ENCODE measurements around the gene SDR42E2.

SDR42E2 gene

DNA sequence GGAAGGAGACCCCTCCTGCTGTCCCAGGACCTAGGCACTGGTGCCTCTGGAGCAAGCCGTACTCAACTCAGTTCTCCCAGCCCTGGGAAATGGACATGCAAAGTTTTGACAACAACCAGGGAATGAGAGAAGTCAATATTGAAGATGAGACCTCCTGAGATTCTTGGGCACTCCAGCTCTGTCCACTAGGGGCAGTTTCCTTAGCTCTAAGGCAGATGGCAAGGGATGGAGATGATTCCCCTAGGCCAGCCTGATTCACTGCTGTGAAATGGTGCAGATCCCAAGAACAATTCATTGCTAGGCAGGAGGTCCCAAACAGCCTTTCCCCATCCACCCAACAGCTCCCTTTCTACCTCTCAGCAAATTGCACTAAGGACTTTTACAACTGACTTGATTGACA lies 20.5 kb upstream of the SDR42E2 start:
- TF ChIP-seq ZNF341 (tag by site-specific recombination; IDR thresholded peaks at IDR 0.05; ENCODE audit: low read depth) (no peak), GLI4 (tag by site-specific recombination; IDR thresholded peaks at IDR 0.05) (no peak), ZNF658 (tag by site-specific recombination; IDR thresholded peaks at IDR 0.05) (no peak), SCRT2 (tag by site-specific recombination; IDR thresholded peaks at IDR 0.05) (no peak), YY1 (tag by site-specific recombination; IDR thresholded peaks at IDR 0.05) (no peak), ZNF521 (tag by site-specific recombination; IDR thresholded peaks at IDR 0.05) (no peak), TSHZ1 (tag by site-specific recombination; IDR thresholded peaks at IDR 0.05; ENCODE audit: borderline replicate concordance) (no peak), ZNF366 (tag by site-specific recombination; conservative IDR thresholded peaks at IDR 0.05) (no peak), ZNF394 (tag by site-specific recombination; IDR thresholded peaks at IDR 0.05; ENCODE audit: borderline replicate concordance) (no peak), ZNF292 (tag by site-specific recombination; IDR thresholded peaks at IDR 0.05; ENCODE audit: borderline replicate concordance, low read depth) (no peak), ZNF19 (tag by site-specific recombination; IDR thresholded peaks at IDR 0.05; ENCODE audit: low read depth) (no peak), ZNF701 (tag by site-specific recombination; IDR thresholded peaks at IDR 0.05) (no peak), ZNF555 (tag by site-specific recombination; conservative IDR thresholded peaks at IDR 0.05) (no peak), ZNF785 (tag by site-specific recombination; IDR thresholded peaks at IDR 0.05) (no peak), ZNF645 (tag by site-specific recombination; IDR thresholded peaks at IDR 0.05) (no peak), HOXD13 (CRISPR knock-in tag; IDR thresholded peaks at IDR 0.05; ENCODE audit: borderline replicate concordance) (no peak), ELK4 (IDR thresholded peaks at IDR 0.05; ENCODE audit: borderline replicate concordance, low read depth, low read length) (no peak)
- TF ChIP-seq, protein P1, sequence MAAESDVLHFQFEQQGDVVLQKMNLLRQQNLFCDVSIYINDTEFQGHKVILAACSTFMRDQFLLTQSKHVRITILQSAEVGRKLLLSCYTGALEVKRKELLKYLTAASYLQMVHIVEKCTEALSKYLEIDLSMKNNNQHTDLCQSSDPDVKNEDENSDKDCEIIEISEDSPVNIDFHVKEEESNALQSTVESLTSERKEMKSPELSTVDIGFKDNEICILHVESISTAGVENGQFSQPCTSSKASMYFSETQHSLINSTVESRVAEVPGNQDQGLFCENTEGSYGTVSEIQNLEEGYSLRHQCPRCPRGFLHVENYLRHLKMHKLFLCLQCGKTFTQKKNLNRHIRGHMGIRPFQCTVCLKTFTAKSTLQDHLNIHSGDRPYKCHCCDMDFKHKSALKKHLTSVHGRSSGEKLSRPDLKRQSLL (tag by site-specific recombination; IDR thresholded peaks at IDR 0.05) = no peak
- TF ChIP-seq, protein P2, sequence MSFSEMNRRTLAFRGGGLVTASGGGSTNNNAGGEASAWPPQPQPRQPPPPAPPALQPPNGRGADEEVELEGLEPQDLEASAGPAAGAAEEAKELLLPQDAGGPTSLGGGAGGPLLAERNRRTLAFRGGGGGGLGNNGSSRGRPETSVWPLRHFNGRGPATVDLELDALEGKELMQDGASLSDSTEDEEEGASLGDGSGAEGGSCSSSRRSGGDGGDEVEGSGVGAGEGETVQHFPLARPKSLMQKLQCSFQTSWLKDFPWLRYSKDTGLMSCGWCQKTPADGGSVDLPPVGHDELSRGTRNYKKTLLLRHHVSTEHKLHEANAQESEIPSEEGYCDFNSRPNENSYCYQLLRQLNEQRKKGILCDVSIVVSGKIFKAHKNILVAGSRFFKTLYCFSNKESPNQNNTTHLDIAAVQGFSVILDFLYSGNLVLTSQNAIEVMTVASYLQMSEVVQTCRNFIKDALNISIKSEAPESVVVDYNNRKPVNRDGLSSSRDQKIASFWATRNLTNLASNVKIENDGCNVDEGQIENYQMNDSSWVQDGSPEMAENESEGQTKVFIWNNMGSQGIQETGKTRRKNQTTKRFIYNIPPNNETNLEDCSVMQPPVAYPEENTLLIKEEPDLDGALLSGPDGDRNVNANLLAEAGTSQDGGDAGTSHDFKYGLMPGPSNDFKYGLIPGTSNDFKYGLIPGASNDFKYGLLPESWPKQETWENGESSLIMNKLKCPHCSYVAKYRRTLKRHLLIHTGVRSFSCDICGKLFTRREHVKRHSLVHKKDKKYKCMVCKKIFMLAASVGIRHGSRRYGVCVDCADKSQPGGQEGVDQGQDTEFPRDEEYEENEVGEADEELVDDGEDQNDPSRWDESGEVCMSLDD (tag by site-specific recombination; IDR thresholded peaks at IDR 0.05) = no peak
- POLR2A ChIA-PET = interaction anchor here (0.5 kb wide), 1 partner anchor 1368 kb away, joined by 3 read pairs; no protein-coding TSS in a partner anchor

More for the DNA sequence above, 20.5 kb upstream of the SDR42E2 start:
- CTCF ChIA-PET = interaction anchor here (0.6 to 1.7 kb wide), 19 partner anchors 9 to 163 kb away, joined by 3 to 10 read pairs (median 4); partner anchors contain the start of gene PDZD9
- Histone ChIP-seq H3K36me3 (ENCODE audit: control insufficient read depth in 2 of 2, insufficient read depth in 1 of 2, low read length in 2 of 2) (no peaks in the 10 kb centered on the region), H3K4me3 (ENCODE audit: low read depth, low read length) (no peak overlapping the region), H3K9me3 (ENCODE audit: control insufficient read depth, insufficient read depth, low read depth, low read length) (no peaks in the 10 kb centered on the region), H3K27ac (ENCODE audit: extremely low read depth, low read depth, low read length) (no peak overlapping the region), H3K4me1 (ENCODE audit: control insufficient read depth, insufficient read depth, low read length) (no peaks in the 10 kb centered on the region)

All from HEK293 (cell line).